ENCODE data around the gene ZNF683. TPM values are rescaled to one million over a fixed set of nuclear protein-coding genes. Genes with fewer than 3 reads are reported as not detected.
A peak's percentile ranks its signal among the peaks of the same experiment; 100 is the strongest.
"Not testable (repeated sequence)": the region's sequence is repeated elsewhere in the genome, so short reads cannot be mapped to it uniquely, and the experiment has no call there.

Gene ZNF683
- total and polyA plus RNA-seq, 9 of the 15 experiments (the other 6 are each of a cell fraction or from before 2014, with no cell fraction given), result not detected

DNA sequence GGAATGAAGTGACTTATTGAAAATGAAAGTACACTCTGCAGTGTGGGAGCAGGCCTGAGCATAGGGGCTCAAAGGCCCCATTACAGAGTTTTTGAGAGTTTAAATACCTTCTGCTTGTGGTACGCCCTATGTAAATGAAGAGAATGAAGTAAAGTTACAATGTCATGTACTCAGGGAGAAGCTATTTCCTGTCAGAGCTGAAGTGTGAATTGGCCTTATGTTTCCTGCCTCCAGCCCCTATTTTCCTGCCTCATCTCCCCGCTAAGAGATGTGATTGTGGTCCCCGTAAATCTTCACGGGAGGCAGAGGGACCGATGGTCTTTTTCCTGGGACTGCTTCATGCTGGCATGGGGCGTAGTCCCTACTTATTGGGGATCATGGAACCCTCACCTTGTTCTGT lies 2.5 kb upstream of the ZNF683 start:
- no TSS peak for BruUV-seq (replicated peaks)
- POLR2A ChIA-PET, result interaction anchor here (0.6 to 1.5 kb wide), 3 partner anchors 13 to 568 kb away, joined by 3 to 5 read pairs (median 3); no protein-coding TSS in a partner anchor
- Histone ChIP-seq H4K20me1 (replicated peaks; ENCODE audit: control insufficient read depth, insufficient read depth, low read length) (no peaks in the 10 kb centered on the region), H3K4me1 (replicated peaks in 1 of 2; ENCODE audit: control insufficient read depth in 2 of 2, insufficient read depth in 2 of 2, low read length in 2 of 2) (peaks cover 25 to 41% of the 10 kb centered on the region in 2 experiments), H3K9me3 (replicated peaks; ENCODE audit: control insufficient read depth, insufficient read depth, low read depth, low read length) (peaks cover 4% of the 10 kb centered on the region; the same call in 1 of the 2 replicates), H3K36me3 (ENCODE audit: control insufficient read depth, insufficient read depth, low read length) (no peaks in the 10 kb centered on the region), H3K4me3 (no peak overlapping the region), H3K4me2 (ENCODE audit: insufficient read depth, low read length) (no peak overlapping the region), H3K9ac (ENCODE audit: insufficient read depth in 1 of 2, low read depth in 2 of 2, low read length in 2 of 2) (peak overlapping the region in 1 of 2 experiments; percentile 1; a peak in 1 of 4 replicates), H3K9me1 (ENCODE audit: control insufficient read depth, insufficient read depth, low read length) (no peaks in the 10 kb centered on the region), H3K27me3 (ENCODE audit: control insufficient read depth in 2 of 2, insufficient read depth in 2 of 2, low read length in 2 of 2) (no peaks in the 10 kb centered on the region), H3K79me2 (ENCODE audit: control insufficient read depth, insufficient read depth, low read length) (no peaks in the 10 kb centered on the region), H2AFZ (ENCODE audit: low read depth, low read length) (peak overlapping the region; percentile 86), H3K27ac (ENCODE audit: extremely low read depth, low read depth, low read length) (peak overlapping the region; percentile 31; the same call in 1 of the 3 replicates)
- 77% methylated on average over 6 of the region's 6 CpGs for WGBS (ENCODE audit: insufficient coverage, low coverage, missing lambda C conversion rate)
- in situ Hi-C loops (cut with MboI), result no loop called here
- intact Hi-C loops (cut with micrococcal nuclease), result no loop called here
- CTCF ChIA-PET (ENCODE audit: low intra/inter-chr PET ratio), result no interaction called here
- FAIRE-seq (no peak), DNase-seq (ENCODE audit: extremely low read depth in 1 of 4, low spot score in 3 of 4) (no peak), ATAC-seq (no peak)
- TF ChIP-seq SMARCA4 (IDR thresholded peaks at IDR 0.05), result no peak
- TF ChIP-seq, protein P1, sequence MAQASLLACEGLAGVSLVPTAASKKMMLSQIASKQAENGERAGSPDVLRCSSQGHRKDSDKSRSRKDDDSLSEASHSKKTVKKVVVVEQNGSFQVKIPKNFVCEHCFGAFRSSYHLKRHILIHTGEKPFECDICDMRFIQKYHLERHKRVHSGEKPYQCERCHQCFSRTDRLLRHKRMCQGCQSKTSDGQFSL (CRISPR knock-in tag; IDR thresholded peaks at IDR 0.05), result no peak
- TF ChIP-seq, protein P1 (tag; IDR thresholded peaks at IDR 0.05), result no peak

DNA sequence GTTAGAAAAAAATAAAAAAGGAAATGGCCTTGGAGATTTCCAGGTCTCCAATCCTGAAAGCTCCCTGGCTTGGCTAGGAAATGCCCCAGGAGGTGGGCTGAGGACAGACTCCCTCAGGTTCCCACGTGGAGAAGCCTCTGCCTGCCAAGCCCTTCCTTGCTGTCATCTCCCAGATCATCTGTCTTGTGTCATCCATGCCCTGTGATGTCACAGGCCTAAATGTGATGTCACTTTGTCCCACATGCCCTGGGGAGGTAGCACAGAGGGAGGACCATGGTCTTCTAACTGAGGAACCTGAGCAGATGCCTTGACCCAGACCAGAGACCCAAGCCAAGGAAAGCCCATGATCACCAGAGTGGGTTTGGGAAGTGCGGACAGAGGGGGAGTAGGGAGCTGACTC lies 1.8 kb upstream of the ZNF683 start:
- intact Hi-C loops (cut with micrococcal nuclease); H3K9me1 ChIP-seq (ENCODE audit: control insufficient read depth, insufficient read depth, low read length); H3K4me3 ChIP-seq; BruUV-seq (replicated peaks); in situ Hi-C loops (cut with MboI); H3K36me3 ChIP-seq (ENCODE audit: control insufficient read depth, insufficient read depth, low read length); H3K79me2 ChIP-seq (ENCODE audit: control insufficient read depth, insufficient read depth, low read length); H3K27me3 ChIP-seq (ENCODE audit: control insufficient read depth in 2 of 2, insufficient read depth in 2 of 2, low read length in 2 of 2); ATAC-seq; CTCF ChIA-PET (ENCODE audit: low intra/inter-chr PET ratio); H4K20me1 ChIP-seq (replicated peaks; ENCODE audit: control insufficient read depth, insufficient read depth, low read length); H3K9me3 ChIP-seq (replicated peaks; ENCODE audit: control insufficient read depth, insufficient read depth, low read depth, low read length); H3K27ac ChIP-seq (ENCODE audit: extremely low read depth, low read depth, low read length); H3K4me2 ChIP-seq (ENCODE audit: insufficient read depth, low read length); FAIRE-seq: not testable (repeated sequence)
- peak overlapping the region; percentile 86 for H2AFZ ChIP-seq (ENCODE audit: low read depth, low read length)
- POLR2A ChIA-PET, result interaction anchor here (1.5 kb wide), 1 partner anchor 12 kb away, joined by 5 read pairs; no protein-coding TSS in a partner anchor
- peaks cover 25 to 38% of the 10 kb centered on the region in 2 experiments for H3K4me1 ChIP-seq (replicated peaks in 1 of 2; ENCODE audit: control insufficient read depth in 2 of 2, insufficient read depth in 2 of 2, low read length in 2 of 2)
- peak in 1 of 4 experiments; percentile 51 for DNase-seq (ENCODE audit: extremely low read depth in 1 of 4, low spot score in 3 of 4)
- peak overlapping the region in 1 of 2 experiments; percentile 40; a peak in 2 of 4 replicates for H3K9ac ChIP-seq (ENCODE audit: insufficient read depth in 1 of 2, low read depth in 2 of 2, low read length in 2 of 2)
- WGBS (ENCODE audit: insufficient coverage, low coverage, missing lambda C conversion rate), result 54% methylated on average over 2 of the region's 2 CpGs
- peak; percentile 51; the same call in 1 of the 2 replicates for TF ChIP-seq ATF1 (CRISPR knock-in tag; IDR thresholded peaks at IDR 0.05)
- peak; percentile 94 for TF ChIP-seq ATF1 (tag; IDR thresholded peaks at IDR 0.05)
- peak; percentile 60; the same call in 1 of the 2 replicates for TF ChIP-seq KHSRP (IDR thresholded peaks at IDR 0.05)
- TF ChIP-seq, protein P2, sequence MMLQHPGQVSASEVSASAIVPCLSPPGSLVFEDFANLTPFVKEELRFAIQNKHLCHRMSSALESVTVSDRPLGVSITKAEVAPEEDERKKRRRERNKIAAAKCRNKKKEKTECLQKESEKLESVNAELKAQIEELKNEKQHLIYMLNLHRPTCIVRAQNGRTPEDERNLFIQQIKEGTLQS (IDR thresholded peaks at IDR 0.05), result peak; percentile 59
- TF ChIP-seq, protein P2 (CRISPR knock-in tag; conservative IDR thresholded peaks at IDR 0.05), result not testable (repeated sequence)
- peak; percentile 94 for TF ChIP-seq CREM (IDR thresholded peaks at IDR 0.05; ENCODE audit: low read depth)
- peak; percentile 56; the same call in 1 of the 2 replicates for TF ChIP-seq MTA3 (IDR thresholded peaks at IDR 0.05; ENCODE audit: borderline replicate concordance)
- TF ChIP-seq ATF7 (IDR thresholded peaks at IDR 0.05), result peak; percentile 40; the same call in 1 of the 2 replicates
- peak; percentile 91 for TF ChIP-seq CREB1 (IDR thresholded peaks at IDR 0.05)
- peak; percentile 92 for TF ChIP-seq CREB1 (CRISPR knock-in tag; IDR thresholded peaks at IDR 0.05)
- TF ChIP-seq, protein P3, sequence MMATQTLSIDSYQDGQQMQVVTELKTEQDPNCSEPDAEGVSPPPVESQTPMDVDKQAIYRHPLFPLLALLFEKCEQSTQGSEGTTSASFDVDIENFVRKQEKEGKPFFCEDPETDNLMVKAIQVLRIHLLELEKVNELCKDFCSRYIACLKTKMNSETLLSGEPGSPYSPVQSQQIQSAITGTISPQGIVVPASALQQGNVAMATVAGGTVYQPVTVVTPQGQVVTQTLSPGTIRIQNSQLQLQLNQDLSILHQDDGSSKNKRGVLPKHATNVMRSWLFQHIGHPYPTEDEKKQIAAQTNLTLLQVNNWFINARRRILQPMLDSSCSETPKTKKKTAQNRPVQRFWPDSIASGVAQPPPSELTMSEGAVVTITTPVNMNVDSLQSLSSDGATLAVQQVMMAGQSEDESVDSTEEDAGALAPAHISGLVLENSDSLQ (IDR thresholded peaks at IDR 0.05), result peak; percentile 27; the same call in 1 of the 2 replicates
- peak; percentile 75 for TF ChIP-seq NCOA1 (IDR thresholded peaks at IDR 0.05; ENCODE audit: low read depth)
